Right lobe of liver (tissue), 4 donors: Measurements from ENCODE around the gene SH3TC2.

Experiments
- CTCF ChIP-seq, 4 donors: fragments of 200-600 bp in 3 of 4; fragments of 450-650 bp in 1 of 4; IDR thresholded peaks; one replicate each; pipeline versions ENCODE4 v1.5.1 to v1.8.0; 2016 to 2022; ENCODE audit warnings: antibody characterized with exemption in 4 of 4, mild to moderate bottlenecking in 2 of 4
- POLR2A ChIP-seq: fragments of 450-650 bp; IDR thresholded peaks from one replicate; pipeline ENCODE4 v1.6.1; 2017; ENCODE audit warnings: antibody characterized with exemption, mild to moderate bottlenecking
- donor health status: DM: no; HTN: no; CAD: no.
- donor health status: DM: no; HTN: no; CAD: no.
- donor health status: DM: no; HTN: yes; CAD: no.

- no peak for TF ChIP-seq POLR2A
- TF ChIP-seq CTCF (IDR thresholded peaks at IDR 0.05): no peak
Observed at GRCh38 chr5:149069711-149070110, 6.8 kb upstream of the SH3TC2 start.
